SJCRH30 (cell line): ENCODE results near the gene BHMT. TPM values are rescaled to one million over a fixed set of nuclear protein-coding genes. Genes with fewer than 3 reads are reported as not detected.

ENCODE experiments used
- DNase-seq, 2 experiments: peaks; one replicate each; pipeline ENCODE4 v3.0.0-alpha.2; 2015 to 2020
- H3K27ac ChIP-seq: fragments of 250-450 bp; sonication (Bioruptor Pico); 2 replicates; pipeline ENCODE4 v1.5.1; 2020; ENCODE audit warnings: mild to moderate bottlenecking, moderate library complexity
- H3K27me3 ChIP-seq: fragments of 250-450 bp; sonication (Bioruptor Pico); 2 replicates; pipeline ENCODE4 v1.5.1; 2020; ENCODE audit warnings: mild to moderate bottlenecking, moderate library complexity
- H3K36me3 ChIP-seq: fragments of 250-450 bp; sonication (Bioruptor Pico); 2 replicates; pipeline ENCODE4 v1.5.1; 2020; ENCODE audit warnings: mild to moderate bottlenecking, moderate library complexity
- H3K4me1 ChIP-seq: fragments of 250-450 bp; sonication (Bioruptor Pico); 2 replicates; pipeline ENCODE4 v1.5.1; 2020; ENCODE audit warnings: mild to moderate bottlenecking, moderate library complexity
- H3K4me3 ChIP-seq: fragments of 250-450 bp; sonication (Bioruptor Pico); 2 replicates; pipeline ENCODE4 v1.5.1; 2020; ENCODE audit warnings: mild to moderate bottlenecking, moderate library complexity
- H3K9me3 ChIP-seq: fragments of 250-450 bp; sonication (Bioruptor Pico); replicated peaks from 2 replicates; pipeline ENCODE4 v1.5.1; 2020; ENCODE audit warnings: mild to moderate bottlenecking, moderate library complexity
- total RNA-seq: library from RNA; depleted of rRNA; stranded (reverse); fragments of >200 nt; shearing (Covaris generic); gene quantifications from 2 replicates; pipeline ENCODE4 v1.2.3, GENCODE V29; 2014; rRNA removed

The BHMT gene
- total RNA-seq, 1 experiment from 2014 or later: not detected

DNA sequence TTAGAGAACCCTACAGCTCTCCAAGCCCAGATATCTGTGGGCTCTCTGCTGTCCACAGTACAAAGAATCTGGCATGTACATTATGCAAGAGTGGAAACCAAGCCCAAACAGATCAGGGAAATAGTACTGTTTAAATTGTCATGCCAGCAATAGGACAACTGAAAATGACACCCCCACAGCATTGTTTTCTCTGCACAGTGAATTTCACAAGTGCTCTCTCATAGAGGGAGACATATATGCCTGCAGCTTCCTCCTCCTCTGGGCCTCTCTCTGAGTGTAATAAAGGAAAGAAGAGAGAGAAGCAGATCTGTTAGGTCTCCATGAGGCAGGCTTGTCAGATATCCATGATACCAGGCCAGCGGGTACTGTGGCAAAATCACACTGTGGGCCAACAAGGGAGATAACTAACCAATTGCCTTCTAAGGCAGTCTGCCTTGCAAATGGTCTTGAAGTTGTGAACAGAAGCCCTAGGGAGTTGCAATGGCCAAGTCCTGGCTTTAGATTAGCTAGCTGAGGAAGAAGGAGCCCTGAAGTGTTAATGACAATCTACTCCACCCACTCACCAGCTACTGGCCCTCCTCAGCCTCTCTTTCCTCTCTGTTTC, 69.9 kb downstream of the BHMT start:
- Histone ChIP-seq H3K36me3 (no peaks in the 10 kb centered on the region), H3K9me3 (no peaks in the 10 kb centered on the region), H3K27me3 (no peaks in the 10 kb centered on the region), H3K27ac (no peak overlapping the region), H3K4me3 (no peak overlapping the region), H3K4me1 (no peaks in the 10 kb centered on the region)
- DNase-seq: no peak

Other genes with a start within 250 kb of the BHMT start
- gene ARSB, start 126.5 kb upstream of the BHMT start, total RNA-seq: 15.2 and 16.4 TPM in 2 replicates
- gene DMGDH, start 42.1 kb upstream of the BHMT start, total RNA-seq: not detected in 2 replicates
- gene BHMT2, start 42.0 kb upstream of the BHMT start, total RNA-seq: not detected in 2 replicates
- 11.9 and 12.1 TPM in 2 replicates for gene JMY, start 124.3 kb downstream of the BHMT start, total RNA-seq